ENCODE measurements around the gene SCAPER.

SCAPER gene

GRCh38 chr15:76668900-76669299, 236.2 kb downstream of the SCAPER start:
- no peak for DNase-seq (ENCODE audit: low read depth, low spot score)

- no peak for DNase-seq (ENCODE audit: low read depth, low spot score)
Measured at GRCh38 chr15:76667943-76668715, 237.0 kb downstream of the SCAPER start.

- no peak for DNase-seq (ENCODE audit: low read depth, low spot score)
Measured at GRCh38 chr15:76664895-76665294, 240.2 kb downstream of the SCAPER start.

GRCh38 chr15:76664411-76664810, 240.7 kb downstream of the SCAPER start:
- DNase-seq (ENCODE audit: low read depth, low spot score), result no peak

- no peak for DNase-seq (ENCODE audit: low read depth, low spot score)
Measured at GRCh38 chr15:76663529-76663928, 241.6 kb downstream of the SCAPER start.

GRCh38 chr15:76648732-76649444, 256.3 kb downstream of the SCAPER start:
- DNase-seq (ENCODE audit: low read depth, low spot score), result no peak

GRCh38 chr15:76647612-76648011, 257.5 kb downstream of the SCAPER start:
- DNase-seq (ENCODE audit: low read depth, low spot score), result no peak

GRCh38 chr15:76644646-76645045, 260.5 kb downstream of the SCAPER start:
- no peak for DNase-seq (ENCODE audit: low read depth, low spot score)

- DNase-seq (ENCODE audit: low read depth, low spot score), result no peak
Measured at GRCh38 chr15:76642671-76643070, 262.5 kb downstream of the SCAPER start.

- DNase-seq (ENCODE audit: low read depth, low spot score), result no peak
Measured at GRCh38 chr15:76637166-76637565, 268.0 kb downstream of the SCAPER start.

- no peak for DNase-seq (ENCODE audit: low read depth, low spot score)
Measured at GRCh38 chr15:76636059-76636458, 269.1 kb downstream of the SCAPER start.

- DNase-seq (ENCODE audit: low read depth, low spot score), result no peak
Measured at GRCh38 chr15:76626611-76627010, 278.5 kb downstream of the SCAPER start.

GRCh38 chr15:76625267-76625666, 279.9 kb downstream of the SCAPER start:
- no peak for DNase-seq (ENCODE audit: low read depth, low spot score)

- DNase-seq (ENCODE audit: low read depth, low spot score), result no peak
Measured at GRCh38 chr15:76614725-76615124, 290.4 kb downstream of the SCAPER start.

- no peak for DNase-seq (ENCODE audit: low read depth, low spot score)
Measured at GRCh38 chr15:76588811-76589747, 316.1 kb downstream of the SCAPER start.

- DNase-seq (ENCODE audit: low read depth, low spot score), result no peak
Measured at GRCh38 chr15:76585576-76585897, 319.6 kb downstream of the SCAPER start.

- DNase-seq (ENCODE audit: low read depth, low spot score), result no peak
Measured at GRCh38 chr15:76584868-76585575, 320.1 kb downstream of the SCAPER start.

- DNase-seq (ENCODE audit: low read depth, low spot score), result no peak
Measured at GRCh38 chr15:76582550-76582949, 322.6 kb downstream of the SCAPER start.

- DNase-seq (ENCODE audit: low read depth, low spot score), result no peak
Measured at GRCh38 chr15:76577879-76578512, 327.1 kb downstream of the SCAPER start.

GRCh38 chr15:76576523-76577279, 328.4 kb downstream of the SCAPER start:
- DNase-seq (ENCODE audit: low read depth, low spot score), result peak; percentile 37
